ENCODE data around the gene ROR2.

DNA sequence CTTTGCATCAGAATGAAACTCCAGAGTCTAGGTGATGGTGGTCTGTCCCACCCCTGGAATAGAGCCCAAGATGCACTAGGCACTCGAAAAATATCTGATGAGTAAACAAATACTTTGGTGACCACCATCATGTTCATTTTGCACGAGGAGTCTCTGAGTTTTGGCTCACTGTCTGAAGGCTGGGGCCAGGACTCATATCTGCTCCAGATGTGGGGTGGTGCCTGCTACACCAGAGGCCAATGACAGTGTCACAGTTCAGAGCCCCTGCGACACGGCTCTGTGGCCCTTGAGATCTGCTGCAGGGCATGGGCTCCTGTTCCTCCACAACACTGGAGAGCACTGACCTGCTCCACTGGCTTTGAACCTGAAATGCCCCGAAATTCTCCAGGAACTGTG is 164.6 kb downstream of the ROR2 start:
- TF ChIP-seq YY1 (IDR thresholded peaks at IDR 0.05; ENCODE audit: low read depth) (no peak), FOXM1 (IDR thresholded peaks at IDR 0.05; ENCODE audit: borderline replicate concordance, low read depth) (no peak), EP300 (IDR thresholded peaks at IDR 0.05; ENCODE audit: borderline replicate concordance) (no peak), ZBTB7A (IDR thresholded peaks at IDR 0.05; ENCODE audit: low read depth) (no peak), TEAD4 (IDR thresholded peaks at IDR 0.05) (no peak), TAF1 (IDR thresholded peaks at IDR 0.05; ENCODE audit: low read depth) (no peak), CREB1 (IDR thresholded peaks at IDR 0.05; ENCODE audit: low read depth) (no peak), NFIC (IDR thresholded peaks at IDR 0.05) (no peak), RAD21 (IDR thresholded peaks at IDR 0.05; ENCODE audit: low read depth) (no peak), USF1 (IDR thresholded peaks at IDR 0.05) (no peak), CEBPB (IDR thresholded peaks at IDR 0.05) (no peak)
- TF ChIP-seq, protein P1, sequence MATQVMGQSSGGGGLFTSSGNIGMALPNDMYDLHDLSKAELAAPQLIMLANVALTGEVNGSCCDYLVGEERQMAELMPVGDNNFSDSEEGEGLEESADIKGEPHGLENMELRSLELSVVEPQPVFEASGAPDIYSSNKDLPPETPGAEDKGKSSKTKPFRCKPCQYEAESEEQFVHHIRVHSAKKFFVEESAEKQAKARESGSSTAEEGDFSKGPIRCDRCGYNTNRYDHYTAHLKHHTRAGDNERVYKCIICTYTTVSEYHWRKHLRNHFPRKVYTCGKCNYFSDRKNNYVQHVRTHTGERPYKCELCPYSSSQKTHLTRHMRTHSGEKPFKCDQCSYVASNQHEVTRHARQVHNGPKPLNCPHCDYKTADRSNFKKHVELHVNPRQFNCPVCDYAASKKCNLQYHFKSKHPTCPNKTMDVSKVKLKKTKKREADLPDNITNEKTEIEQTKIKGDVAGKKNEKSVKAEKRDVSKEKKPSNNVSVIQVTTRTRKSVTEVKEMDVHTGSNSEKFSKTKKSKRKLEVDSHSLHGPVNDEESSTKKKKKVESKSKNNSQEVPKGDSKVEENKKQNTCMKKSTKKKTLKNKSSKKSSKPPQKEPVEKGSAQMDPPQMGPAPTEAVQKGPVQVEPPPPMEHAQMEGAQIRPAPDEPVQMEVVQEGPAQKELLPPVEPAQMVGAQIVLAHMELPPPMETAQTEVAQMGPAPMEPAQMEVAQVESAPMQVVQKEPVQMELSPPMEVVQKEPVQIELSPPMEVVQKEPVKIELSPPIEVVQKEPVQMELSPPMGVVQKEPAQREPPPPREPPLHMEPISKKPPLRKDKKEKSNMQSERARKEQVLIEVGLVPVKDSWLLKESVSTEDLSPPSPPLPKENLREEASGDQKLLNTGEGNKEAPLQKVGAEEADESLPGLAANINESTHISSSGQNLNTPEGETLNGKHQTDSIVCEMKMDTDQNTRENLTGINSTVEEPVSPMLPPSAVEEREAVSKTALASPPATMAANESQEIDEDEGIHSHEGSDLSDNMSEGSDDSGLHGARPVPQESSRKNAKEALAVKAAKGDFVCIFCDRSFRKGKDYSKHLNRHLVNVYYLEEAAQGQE (IDR thresholded peaks at IDR 0.05; ENCODE audit: low read depth), result no peak
- TF ChIP-seq, protein P2, sequence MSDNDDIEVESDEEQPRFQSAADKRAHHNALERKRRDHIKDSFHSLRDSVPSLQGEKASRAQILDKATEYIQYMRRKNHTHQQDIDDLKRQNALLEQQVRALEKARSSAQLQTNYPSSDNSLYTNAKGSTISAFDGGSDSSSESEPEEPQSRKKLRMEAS (IDR thresholded peaks at IDR 0.05), result no peak

Data from Ishikawa (cell line).